G401.6 (cell line): ENCODE data around the gene ADRA2C.

Source experiments
- FAIRE-seq: peaks from 2 replicates; lab custom pipeline; 2012; peaks lifted over from hg19 to GRCh38; lab: Jason Lieb, UNC

ADRA2C gene

DNA sequence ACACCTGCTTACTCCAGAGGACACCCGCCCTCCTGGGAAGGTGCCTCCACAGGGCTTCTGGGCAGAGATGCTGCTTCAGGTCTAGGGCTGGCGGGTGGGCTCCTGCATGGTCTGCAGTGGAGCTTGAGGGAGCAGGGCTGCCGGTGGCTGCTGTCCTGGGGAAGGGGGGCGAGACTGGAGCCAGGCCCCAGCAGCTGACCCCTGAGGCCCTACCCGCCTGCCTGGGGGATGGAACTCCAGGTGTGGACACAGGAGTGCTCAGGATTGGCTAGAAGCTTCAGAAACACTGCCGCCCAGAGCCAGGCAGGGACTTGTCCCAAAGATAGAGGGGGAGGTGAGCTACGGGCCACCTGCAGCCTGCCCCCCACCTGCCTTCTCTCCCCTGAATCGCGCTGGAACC, 33.0 kb upstream of the ADRA2C start:
- no peak for FAIRE-seq

DNA sequence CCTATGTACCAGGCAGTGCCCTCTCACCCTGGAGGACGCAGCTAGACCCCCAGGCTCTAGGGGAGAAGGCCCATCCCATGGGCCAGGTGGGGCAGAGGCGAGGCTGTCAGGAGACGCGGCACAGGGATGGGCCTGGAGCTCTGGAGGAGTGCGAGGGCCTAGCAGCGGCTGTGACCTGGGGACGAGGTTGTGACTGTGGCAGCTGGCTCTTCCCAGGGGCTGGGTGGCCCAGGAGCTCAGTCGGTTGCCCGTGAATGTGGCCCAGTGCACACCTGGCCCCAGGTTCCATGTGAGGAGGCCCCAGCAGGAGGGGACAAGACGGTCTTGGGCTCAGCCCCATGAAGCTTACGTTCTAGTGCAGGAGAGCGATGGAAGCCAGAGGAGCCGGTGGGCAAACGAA, 31.0 kb upstream of the ADRA2C start:
- FAIRE-seq, result no peak

DNA sequence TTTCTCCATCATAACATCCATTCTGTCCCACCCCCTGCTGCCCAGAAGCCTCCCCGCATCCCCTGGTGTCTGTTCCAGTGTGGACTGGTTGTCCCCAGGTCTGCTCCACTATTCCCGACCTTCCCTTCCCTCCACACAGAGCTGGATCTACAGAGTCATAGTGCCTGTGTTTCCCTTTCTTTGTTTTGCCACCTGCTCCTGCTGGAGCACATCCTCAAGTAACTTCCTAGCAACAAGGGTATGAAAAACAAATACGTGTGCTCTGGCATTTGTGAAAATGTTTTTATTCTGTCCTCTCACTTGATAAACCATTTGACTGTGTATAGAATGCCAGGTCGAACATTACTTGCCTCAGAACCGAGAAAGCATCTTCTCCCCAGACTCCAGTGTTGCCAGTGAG, 29.9 kb upstream of the ADRA2C start:
- FAIRE-seq, result no peak

DNA sequence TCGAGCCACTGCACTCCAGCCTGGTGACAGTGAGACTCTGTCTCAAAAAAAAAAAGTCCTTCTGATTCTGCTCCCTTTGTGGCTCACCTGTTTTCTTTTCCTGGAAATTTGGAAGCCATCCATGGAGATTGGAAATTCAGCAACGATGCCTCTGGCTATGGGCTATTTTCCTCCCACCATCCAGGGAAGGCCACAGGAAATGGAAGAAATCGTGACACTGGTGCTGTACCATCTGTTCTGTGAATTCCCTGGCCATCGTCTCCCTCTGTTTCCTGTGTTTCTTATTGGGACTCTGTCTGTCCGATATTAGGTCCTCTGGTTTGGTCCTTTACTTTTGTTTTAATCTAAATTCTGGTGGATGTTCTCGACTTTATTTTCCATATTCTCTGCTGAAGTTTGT, 29.4 kb upstream of the ADRA2C start:
- no peak for FAIRE-seq

DNA sequence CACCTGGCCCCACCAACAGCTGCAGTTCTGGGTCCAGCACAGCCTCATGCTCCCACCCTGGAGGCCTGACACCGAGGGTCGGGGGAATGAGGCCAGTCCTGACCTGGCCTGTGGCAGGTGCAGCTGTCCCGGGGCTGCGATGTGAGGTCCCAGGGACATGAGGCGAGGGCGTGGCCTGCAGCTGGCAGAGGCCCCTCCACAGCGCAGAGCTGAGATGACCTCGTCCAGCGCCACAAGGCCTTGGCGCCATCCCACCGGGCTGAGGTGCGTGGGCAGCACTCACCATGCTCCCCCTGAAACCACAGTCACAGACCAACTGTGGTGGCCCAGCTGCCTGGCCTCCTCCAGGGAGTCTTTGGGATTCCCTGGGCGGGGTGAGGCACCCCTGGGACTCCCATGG, 26.6 kb upstream of the ADRA2C start:
- no peak for FAIRE-seq

DNA sequence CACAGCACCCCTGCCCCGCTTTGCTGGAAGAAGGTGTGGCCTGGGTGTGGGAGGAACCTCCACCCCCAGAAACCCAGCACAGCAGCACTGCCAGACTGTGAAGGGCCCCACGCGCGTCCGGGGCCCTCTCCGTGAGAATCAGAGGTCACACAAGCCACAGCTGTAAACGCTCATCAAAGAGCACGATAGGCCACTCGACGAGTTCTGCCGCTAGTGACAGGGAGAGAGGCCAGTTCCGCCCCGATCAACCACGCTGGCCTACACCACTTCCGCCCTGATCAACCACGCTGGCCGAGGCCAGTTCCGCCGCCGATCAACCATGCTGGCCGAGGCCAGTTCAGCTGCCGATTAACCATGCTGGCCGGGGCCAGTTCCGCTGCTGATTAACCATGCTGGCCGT, 25.9 kb upstream of the ADRA2C start:
- FAIRE-seq, result no peak

DNA sequence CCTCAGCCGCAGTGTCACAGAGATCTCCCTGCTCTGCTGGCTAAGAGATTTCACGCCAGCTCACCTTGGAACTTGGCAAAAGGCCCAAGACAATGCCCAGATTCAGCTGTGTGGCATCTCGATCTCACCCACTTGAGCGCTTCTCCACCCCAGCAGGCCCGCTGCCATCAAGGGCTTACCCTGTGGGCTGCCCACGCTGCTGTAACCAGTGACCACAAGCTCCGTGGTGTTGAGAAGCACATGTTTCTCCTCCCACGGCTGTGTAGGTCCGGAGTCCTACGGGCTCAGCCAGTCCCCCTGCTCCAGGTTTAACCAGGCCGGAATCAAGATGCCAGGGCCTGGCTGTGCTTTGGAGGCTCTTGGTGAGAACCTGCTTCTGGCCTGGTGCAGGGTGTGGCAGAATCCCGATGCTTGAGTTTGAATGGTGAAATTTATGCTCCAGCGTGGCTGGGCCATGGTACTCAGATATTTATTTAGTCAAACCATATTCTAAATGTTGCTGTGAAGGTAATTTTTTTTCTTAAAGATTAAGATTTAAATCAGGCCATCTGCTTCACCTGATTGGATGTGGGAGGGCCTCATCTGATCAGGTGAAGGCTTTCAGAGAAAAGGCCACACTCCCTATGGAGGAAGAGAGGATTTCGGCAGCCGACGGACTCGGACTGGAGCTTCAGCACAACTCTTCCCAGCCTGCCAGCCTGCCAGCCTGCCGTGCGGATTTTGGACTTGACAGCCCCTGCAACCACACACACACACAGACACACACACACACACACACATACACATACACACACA, 24.8 kb upstream of the ADRA2C start:
- FAIRE-seq, result no peak

DNA sequence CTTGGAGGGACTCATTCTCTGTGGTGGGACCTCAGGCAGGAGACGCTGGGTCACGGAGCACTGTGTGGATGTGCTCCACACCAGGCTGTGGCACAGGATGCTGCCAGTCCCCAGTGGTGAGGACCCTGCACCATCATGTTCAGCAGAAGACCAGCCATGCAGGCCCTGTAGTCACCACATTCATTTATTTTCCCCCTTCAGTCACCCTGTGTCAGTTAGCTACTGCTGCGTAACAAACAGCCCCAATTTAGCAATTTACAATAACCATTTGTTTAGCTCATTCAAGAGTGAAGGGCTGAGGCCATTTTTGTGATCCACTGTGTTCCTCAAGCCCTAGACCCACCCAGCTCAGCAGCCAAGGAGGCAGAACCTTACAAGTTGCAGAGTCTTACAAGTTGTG, 23.6 kb upstream of the ADRA2C start:
- no peak for FAIRE-seq

DNA sequence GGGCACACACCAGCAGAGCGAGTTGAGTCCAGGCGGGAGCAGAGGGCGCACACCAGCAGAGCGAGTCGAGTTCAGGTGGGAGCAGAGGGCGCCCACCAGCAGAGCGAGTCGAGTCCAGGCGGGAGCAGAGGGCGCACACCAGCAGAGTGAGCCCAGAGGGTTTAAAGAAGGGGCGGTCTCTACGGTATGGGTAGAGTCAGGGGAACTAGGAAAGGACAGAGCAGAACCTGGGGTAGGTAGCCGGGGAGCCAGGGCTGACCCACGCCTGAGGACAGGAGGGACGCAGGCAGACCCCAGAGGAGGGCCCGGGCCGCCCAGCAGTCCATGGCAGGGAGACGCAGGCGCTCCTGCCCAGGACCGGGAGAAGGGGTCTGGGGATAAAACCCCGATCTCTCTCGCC, 22.0 kb upstream of the ADRA2C start:
- FAIRE-seq, result no peak

DNA sequence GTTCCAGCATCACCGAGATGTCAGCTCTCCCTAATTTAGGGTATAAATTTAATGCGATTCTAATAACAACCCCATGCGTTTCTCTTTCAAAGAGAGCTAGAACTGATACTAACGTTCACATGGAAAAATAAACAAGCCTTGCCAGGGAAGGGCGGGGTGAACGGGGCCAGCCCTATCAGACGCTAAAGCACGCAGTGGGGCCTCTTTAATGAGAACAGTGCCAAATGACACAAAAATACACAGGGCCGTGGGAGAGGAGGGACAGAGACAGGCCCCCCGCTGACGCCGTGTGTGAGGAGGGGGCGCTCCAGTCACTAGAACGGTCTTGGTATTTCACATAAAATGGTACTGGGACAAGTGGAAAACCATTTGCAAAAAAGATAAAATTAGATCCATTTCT, 21.3 kb upstream of the ADRA2C start:
- no peak for FAIRE-seq

DNA sequence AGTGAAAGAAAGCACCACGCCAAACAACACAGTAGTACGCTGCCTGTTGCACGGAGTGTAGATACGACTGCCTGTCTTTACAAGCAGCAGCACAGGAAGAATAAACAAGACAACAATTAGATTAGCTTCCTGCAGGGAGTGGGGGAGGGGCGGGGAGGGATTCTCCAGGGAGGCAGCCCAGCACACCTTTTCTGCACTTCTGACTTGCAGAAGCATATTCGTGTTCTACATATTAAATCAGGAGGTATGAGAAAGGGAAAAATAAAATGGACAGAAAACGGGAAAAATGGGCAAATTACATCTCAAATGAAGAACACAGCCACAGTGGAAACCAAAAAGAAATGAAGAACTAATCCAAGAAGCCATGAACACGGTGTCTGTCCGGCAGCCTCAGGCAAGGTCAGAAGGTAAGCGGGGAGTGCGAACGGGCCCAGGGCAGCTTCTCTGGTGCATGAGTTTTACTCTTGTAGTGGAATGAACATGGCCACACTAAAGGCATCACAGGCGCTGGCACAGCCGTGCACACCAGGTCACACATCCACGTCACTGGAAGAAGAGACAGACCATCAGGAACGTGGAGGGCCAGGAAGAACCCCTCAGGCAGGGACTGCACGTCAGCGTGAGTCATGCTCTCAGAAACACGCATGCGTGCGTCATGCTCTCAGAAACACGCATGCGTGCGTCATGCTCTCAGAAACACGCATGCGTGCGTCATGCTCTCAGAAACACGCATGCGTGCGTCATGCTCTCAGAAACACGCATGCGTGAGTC, 20.1 kb upstream of the ADRA2C start:
- no peak for FAIRE-seq

DNA sequence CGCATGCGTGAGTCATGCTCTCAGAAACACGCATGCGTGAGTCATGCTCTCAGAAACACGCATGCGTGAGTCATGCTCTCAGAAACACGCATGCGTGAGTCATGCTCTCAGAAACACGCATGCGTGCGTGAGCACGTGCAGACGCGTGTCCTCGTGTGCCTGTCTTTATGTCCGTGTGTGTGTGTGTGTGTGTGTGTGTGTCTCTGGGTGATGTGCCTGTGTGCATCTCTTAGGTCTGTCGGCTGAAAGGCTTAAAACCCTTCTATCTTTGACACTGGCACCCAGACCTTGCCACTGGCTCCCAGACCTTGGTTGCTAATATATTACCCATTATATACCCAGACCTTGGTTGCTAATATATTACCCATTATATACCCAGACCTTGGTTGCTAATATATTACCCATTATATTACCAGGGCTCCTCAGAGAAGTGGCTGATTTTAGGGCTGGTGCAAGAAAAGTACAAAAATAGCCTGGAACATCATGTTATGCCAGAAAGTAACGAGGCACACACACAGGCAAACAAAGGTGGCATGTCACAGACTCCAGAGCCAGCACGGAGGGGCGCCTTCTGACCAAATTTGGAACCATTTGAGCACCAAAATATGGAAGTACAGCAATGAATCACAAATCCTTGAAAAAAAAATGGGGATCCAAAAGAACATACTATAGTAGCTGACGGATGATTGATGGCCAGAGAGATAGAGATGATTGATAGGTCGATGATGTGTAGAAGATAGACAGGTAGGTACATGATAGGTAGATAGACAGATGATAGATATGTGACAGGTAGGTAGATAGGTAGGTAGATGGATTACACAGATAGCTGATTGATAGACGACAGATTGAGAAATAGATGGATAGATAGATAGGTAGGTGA, 19.2 kb upstream of the ADRA2C start:
- FAIRE-seq, result no peak

DNA sequence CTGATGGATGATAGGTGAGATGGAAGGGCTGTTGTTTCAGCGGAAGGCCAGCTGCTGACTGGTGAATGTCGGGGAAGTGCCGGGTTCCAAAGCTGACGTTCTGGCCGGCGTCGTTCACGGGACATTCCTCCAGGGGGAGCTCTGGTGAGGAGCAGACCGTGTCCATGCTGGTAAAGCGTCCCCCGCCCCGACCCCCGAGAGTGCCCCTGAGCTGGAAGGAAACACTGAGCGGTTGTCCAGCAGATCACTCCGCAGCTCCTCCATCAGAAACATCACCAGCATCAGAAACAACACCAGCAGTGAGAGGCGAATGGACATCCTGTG, 18.6 kb upstream of the ADRA2C start:
- no peak for FAIRE-seq

DNA sequence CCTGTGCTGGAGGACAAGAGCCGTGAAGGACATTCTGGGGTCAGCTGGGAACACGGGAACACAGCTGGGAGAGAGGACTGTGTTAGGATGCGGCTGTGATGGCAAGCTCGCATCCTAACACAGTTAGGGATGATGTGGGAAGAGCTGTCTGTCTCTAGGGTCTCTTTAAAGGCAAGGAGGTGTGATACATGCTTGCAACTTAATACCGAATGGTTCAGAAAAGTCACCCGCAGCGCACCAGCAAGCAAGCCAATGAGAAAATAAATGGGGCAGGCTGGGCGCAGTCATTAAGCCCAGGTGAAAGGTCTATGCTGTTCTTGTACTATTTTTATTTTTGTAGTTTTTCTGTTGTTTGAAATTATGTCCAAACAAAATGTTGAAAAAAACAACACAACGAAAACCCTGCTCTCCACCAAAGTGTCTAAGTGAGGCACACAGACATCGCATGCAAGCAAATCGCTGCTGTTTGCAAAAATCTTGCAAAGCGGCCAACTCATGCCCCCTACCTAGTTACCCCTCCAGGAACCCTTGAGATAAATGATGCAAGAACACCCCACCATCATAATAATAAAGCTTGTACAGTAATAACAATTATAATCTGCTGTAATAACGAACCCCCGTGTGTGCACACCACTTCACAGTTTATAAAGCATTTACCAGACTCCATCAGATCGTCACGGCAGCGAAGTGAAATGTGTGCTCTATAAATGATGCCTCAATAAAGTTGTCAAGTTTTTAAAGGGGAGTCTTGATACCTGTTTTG, 17.9 kb upstream of the ADRA2C start:
- FAIRE-seq, result no peak

DNA sequence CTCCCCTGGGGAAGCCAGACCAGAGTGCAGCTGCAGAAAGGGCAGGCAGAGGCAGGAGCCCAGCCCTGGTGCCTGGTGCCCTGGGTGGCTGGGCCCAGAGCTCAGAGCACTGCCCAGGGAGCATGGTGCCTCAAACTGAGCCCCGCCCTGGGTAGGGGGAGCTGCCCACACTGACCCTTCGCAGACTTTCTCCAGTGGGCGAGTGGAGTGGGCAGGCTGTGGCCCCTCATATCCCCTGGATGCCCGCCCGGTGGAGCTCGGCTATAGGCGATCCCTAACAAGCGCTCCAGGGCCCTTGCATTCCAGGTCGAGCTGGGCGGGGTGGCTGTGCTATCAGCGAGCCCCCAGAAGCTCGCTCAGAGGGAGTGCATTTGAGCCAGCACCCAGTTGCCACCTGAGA, 17.1 kb upstream of the ADRA2C start:
- FAIRE-seq, result no peak

DNA sequence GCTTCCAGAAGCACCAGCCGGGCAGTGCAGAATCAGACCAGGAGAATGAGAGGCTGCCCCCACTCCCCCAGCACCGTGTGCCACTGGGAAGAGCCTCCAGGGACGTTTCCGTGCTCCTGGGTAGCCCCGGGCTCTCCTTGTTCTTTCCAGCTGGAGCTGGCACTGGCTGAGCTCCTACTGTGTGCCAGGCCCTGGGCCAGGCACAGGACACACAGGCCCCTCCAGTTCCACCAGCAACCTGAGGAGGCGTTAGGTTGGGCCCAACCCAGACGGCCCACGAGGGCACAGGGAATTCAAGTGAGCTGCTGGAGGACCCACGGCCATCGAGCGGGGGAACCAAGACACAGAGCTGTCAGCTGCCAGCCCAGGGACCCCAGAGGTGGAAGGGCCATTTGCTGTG, 15.9 kb upstream of the ADRA2C start:
- FAIRE-seq, result no peak

DNA sequence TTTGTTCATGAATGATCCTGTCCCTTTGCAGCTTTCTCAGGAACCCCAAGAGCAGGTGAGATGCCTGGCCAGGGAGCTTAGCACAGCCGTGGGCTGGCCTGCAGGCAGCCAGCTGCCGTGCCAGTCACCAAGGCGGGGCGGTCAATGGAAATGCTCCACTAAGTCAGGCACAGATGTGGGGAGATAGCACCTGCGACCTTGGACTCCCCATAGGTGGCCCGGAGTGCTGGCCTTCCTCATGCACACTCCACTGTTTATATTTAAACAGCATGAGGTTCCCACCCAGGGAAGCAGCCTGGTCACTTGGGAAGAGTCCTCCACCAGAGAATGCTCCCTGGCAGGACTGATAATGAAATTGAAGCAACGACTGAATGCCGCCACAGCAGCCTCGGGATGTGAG, 14.2 kb upstream of the ADRA2C start:
- FAIRE-seq, result no peak

DNA sequence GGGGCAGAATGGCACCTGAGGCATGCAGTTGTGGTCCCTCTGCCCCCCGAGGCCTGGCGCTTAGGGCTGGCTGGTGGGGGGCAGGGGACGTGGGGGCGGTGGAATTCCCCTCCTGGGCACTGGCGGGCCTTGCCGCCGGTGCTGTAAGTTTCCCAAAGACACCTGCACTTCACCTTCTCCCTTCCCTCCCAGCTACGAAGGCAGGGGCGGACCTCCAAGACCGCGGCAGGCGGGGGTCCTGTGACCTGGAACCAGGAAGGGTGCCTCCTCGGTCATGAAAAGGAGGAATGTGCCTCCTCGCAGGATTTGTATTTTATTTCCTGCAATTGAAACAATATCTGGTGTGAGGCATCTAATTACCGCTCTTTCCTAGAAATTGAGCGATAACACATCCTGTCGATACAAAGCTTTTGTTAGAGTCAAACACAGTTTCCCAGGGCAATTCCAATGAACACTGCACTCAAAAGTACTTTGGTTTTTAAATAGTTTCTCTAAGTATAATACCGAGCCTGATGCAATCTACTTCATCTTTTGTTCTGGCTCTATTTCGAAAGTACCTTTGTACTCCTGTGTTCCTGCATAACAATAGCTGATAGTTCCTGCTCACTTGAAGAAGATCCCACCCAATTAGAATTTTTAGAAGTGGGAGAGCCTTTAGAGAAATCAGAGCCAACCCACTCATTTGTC, 12.3 kb upstream of the ADRA2C start:
- no peak for FAIRE-seq

DNA sequence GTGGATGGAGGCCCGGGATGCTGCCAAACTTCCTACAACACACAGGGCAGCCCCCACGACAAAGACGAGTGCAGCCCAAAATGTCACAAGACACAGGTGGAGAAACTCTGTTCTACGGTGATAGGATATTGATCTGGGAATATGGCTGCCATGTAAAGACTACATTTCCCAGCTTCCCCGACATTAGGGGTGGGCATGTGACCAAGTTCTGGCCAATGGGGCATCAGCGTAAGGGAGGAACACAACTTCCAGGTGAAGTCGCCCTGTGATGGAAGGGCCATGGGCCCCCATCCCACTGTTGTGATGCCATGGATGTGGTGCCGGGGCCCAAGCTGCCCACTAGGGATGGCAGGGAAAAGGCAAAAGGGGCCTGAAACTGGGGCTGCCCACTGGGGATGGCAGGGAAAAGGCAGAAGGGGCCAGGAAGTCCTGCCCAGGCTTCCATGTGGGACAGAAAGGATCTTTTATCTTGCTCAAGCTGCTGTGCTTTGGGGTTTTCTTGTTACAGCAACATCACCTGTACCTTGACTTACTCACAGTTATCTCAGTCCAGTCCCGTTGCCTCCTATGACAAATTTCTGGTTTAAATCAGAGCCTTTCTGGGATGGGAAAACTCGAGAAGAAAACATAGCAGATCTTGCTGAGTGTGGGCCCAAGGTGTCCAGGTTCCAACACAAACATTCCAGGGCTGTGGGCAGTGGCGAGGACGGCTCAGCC, 9.7 kb upstream of the ADRA2C start:
- FAIRE-seq, result no peak

DNA sequence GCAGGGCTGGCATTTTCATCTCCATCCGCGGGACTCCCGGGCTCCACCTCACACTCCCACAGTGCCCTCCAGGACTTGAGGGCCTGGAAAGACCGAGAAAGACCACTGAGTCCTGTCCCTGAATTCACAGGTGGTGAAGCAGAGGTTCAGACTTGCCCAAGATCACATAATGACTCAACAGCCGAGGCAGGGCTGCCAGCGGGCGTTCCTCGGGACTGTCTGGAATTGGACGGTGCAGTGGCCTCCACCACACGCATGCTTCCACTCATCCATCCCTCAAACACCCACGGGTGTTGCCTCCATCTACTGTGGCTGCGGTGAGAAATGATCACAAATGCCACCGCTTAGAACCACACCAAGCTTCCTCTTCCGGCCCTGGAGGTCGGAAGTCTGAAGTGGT, 6.9 kb upstream of the ADRA2C start:
- FAIRE-seq, result no peak

DNA sequence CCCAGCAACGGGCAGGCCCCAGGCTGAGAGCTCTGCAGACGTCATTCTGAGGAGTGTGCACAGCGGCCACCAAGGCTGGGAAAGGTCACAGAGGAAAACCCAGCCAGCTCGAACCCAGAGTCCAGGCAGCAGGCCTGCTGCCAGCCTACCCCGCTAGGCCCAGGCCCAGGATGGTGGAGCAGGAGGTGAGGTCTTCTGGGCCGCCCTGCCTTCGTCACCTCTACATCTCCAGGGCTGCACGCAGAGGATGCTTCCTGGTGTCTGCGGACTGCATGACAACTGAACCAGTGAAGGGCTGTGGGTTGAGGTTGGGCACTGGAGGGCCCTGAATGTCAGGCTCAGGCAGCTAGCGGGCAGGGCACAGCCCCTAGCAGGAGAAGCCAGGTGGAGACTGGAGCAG, 5.8 kb upstream of the ADRA2C start:
- no peak for FAIRE-seq
